Skeletal muscle tissue (tissue), 4 donors: Measurements from ENCODE around the gene FLNC. TPM values are rescaled to one million over a fixed set of nuclear protein-coding genes. Genes with fewer than 3 reads are reported as not detected.

ENCODE experiments used
- H3K27ac ChIP-seq: one replicate; pipeline ENCODE4 v1.7.0; 2013; ENCODE audit warnings: mild to moderate bottlenecking, low read depth, low read length, inconsistent platforms
- H3K27me3 ChIP-seq, 3 donors: one replicate each; pipeline ENCODE4 v1.7.0; 2013; ENCODE audit warnings: low read length in 3 of 3; ENCODE audit not compliant: control insufficient read depth in 3 of 3, insufficient read depth in 3 of 3
- H3K36me3 ChIP-seq, 3 donors: one replicate each; pipeline ENCODE4 v1.7.0; 2013; ENCODE audit warnings: low read length in 3 of 3; ENCODE audit not compliant: control insufficient read depth in 3 of 3, insufficient read depth in 3 of 3
- H3K4me1 ChIP-seq, 3 donors: one replicate each; pipeline ENCODE4 v1.7.0; 2013; ENCODE audit warnings: low read length in 3 of 3, mild to moderate bottlenecking in 3 of 3; ENCODE audit not compliant: control insufficient read depth in 3 of 3, insufficient read depth in 3 of 3
- H3K4me3 ChIP-seq, 3 donors: one replicate each; pipeline ENCODE4 v1.7.0; 2013; ENCODE audit warnings: low read length in 3 of 3
- H3K9ac ChIP-seq, 3 donors: one replicate each; pipeline ENCODE4 v1.7.0; 2013; ENCODE audit warnings: low read length in 3 of 3, mild to moderate bottlenecking in 3 of 3, moderate library complexity in 2 of 3, low read depth in 1 of 3
- H3K9me3 ChIP-seq, 3 donors: one replicate each; pipeline ENCODE4 v1.7.0; 2013; ENCODE audit warnings: low read length in 3 of 3; ENCODE audit not compliant: control insufficient read depth in 3 of 3
- total RNA-seq: library from RNA; depleted of rRNA; stranded (reverse); fragments of >200 nt; gene quantifications from one replicate; pipeline ENCODE4 v1.2.3, GENCODE V29; 2014
- donor health status: Osteomylitis.

FLNC gene
- total RNA-seq, 1 donor from 2014 or later: 611 TPM

- no peaks in the 10 kb centered on the region for H3K9me3 ChIP-seq
- H3K27me3 ChIP-seq: peaks cover 0 to 2% (median 0%) of the 10 kb centered on the region in 3 donors
- H3K27ac ChIP-seq: no peak overlapping the region
- peak overlapping the region in 1 of 3 donors; percentile 29 for H3K4me3 ChIP-seq
- H3K4me1 ChIP-seq: peaks cover 26 to 41% (median 35%) of the 10 kb centered on the region in 3 donors
- no peaks in the 10 kb centered on the region for H3K36me3 ChIP-seq
- H3K9ac ChIP-seq: peak overlapping the region in 1 of 3 donors; percentile 50
Observed at GRCh38 chr7:128812514-128813168, 17.6 kb upstream of the FLNC start.

GRCh38 chr7:128814499-128814898 lies 15.7 kb upstream of the FLNC start:
- Histone ChIP-seq H3K27ac (no peak overlapping the region), H3K9me3 (no peaks in the 10 kb centered on the region), H3K36me3 (no peaks in the 10 kb centered on the region), H3K9ac (no peak overlapping the region), H3K4me1 (peaks cover 26 to 47% (median 39%) of the 10 kb centered on the region in 3 donors), H3K27me3 (peaks cover 0 to 2% (median 0%) of the 10 kb centered on the region in 3 donors), H3K4me3 (no peak overlapping the region)

- Histone ChIP-seq H3K27me3 (peaks cover 0 to 2% (median 0%) of the 10 kb centered on the region in 3 donors), H3K9ac (no peak overlapping the region), H3K4me1 (peaks cover 26 to 46% (median 33%) of the 10 kb centered on the region in 3 donors), H3K27ac (no peak overlapping the region), H3K4me3 (no peak overlapping the region), H3K9me3 (no peaks in the 10 kb centered on the region), H3K36me3 (no peaks in the 10 kb centered on the region)
Observed at GRCh38 chr7:128815289-128815942, 14.8 kb upstream of the FLNC start.

- H3K9me3 ChIP-seq: no peaks in the 10 kb centered on the region
- H3K4me3 ChIP-seq: no peak overlapping the region
- H3K4me1 ChIP-seq: peaks cover under 1 to 24% (median 23%) of the 10 kb centered on the region in 3 donors
- H3K9ac ChIP-seq: peak overlapping the region in 1 of 3 donors; percentile 8
- H3K27me3 ChIP-seq: peaks cover 0 to 2% (median 0%) of the 10 kb centered on the region in 3 donors
- no peak overlapping the region for H3K27ac ChIP-seq
- H3K36me3 ChIP-seq: no peaks in the 10 kb centered on the region
Observed at GRCh38 chr7:128818694-128819093, 11.5 kb upstream of the FLNC start.

- Histone ChIP-seq H3K9ac (no peak overlapping the region), H3K4me3 (no peak overlapping the region), H3K27ac (no peak overlapping the region), H3K27me3 (peaks cover 0 to under 1% (median 0%) of the 10 kb centered on the region in 3 donors), H3K36me3 (no peaks in the 10 kb centered on the region), H3K4me1 (peaks cover 10 to 41% (median 26%) of the 10 kb centered on the region in 3 donors), H3K9me3 (no peaks in the 10 kb centered on the region)
Observed at GRCh38 chr7:128821724-128822123, 8.5 kb upstream of the FLNC start.

GRCh38 chr7:128826512-128826911 lies 3.7 kb upstream of the FLNC start:
- Histone ChIP-seq H3K4me3 (peak overlapping the region in 1 of 3 donors; percentile 13), H3K27ac (peak overlapping the region; percentile 97), H3K9ac (peak overlapping the region; percentile 63 to 80 (median 77)), H3K36me3 (peaks cover 0 to 11% (median 0%) of the 10 kb centered on the region in 3 donors), H3K27me3 (no peaks in the 10 kb centered on the region), H3K9me3 (no peaks in the 10 kb centered on the region), H3K4me1 (peaks cover 37 to 70% (median 40%) of the 10 kb centered on the region in 3 donors)

GRCh38 chr7:128826916-128827247 lies 3.3 kb upstream of the FLNC start:
- Histone ChIP-seq H3K27ac (peak overlapping the region; percentile 97), H3K27me3 (no peaks in the 10 kb centered on the region), H3K4me3 (peak overlapping the region in 1 of 3 donors; percentile 63), H3K4me1 (peaks cover 37 to 69% (median 39%) of the 10 kb centered on the region in 3 donors), H3K9ac (peak overlapping the region; percentile 48 to 80 (median 77)), H3K36me3 (peaks cover 0 to 13% (median 0%) of the 10 kb centered on the region in 3 donors), H3K9me3 (no peaks in the 10 kb centered on the region)

- peak overlapping the region; percentile 77 to 99 (median 99) for H3K9ac ChIP-seq
- H3K27me3 ChIP-seq: no peaks in the 10 kb centered on the region
- peak overlapping the region; percentile 51 to 85 (median 80) for H3K4me3 ChIP-seq
- H3K9me3 ChIP-seq: no peaks in the 10 kb centered on the region
- H3K27ac ChIP-seq: peak overlapping the region; percentile 97
- peaks cover 40 to 68% (median 41%) of the 10 kb centered on the region in 3 donors for H3K4me1 ChIP-seq
- H3K36me3 ChIP-seq: peaks cover 0 to 16% (median 0%) of the 10 kb centered on the region in 3 donors
Observed at GRCh38 chr7:128827248-128827958, 2.8 kb upstream of the FLNC start.

- no peaks in the 10 kb centered on the region for H3K27me3 ChIP-seq
- peaks cover 45 to 70% (median 47%) of the 10 kb centered on the region in 3 donors for H3K4me1 ChIP-seq
- H3K4me3 ChIP-seq: peak overlapping the region; percentile 51 to 85 (median 80)
- no peaks in the 10 kb centered on the region for H3K9me3 ChIP-seq
- H3K27ac ChIP-seq: peak overlapping the region; percentile 97
- peak overlapping the region; percentile 76 to 99 (median 99) for H3K9ac ChIP-seq
- peaks cover 0 to 22% (median 0%) of the 10 kb centered on the region in 3 donors for H3K36me3 ChIP-seq
Observed at GRCh38 chr7:128827971-128828711, 2.1 kb upstream of the FLNC start.
